ENCODE data around the gene ASAP3.

Gene ASAP3

GRCh38 chr1:23446661-23447310, 37.2 kb downstream of the ASAP3 start:
- TF ChIP-seq, protein P1, sequence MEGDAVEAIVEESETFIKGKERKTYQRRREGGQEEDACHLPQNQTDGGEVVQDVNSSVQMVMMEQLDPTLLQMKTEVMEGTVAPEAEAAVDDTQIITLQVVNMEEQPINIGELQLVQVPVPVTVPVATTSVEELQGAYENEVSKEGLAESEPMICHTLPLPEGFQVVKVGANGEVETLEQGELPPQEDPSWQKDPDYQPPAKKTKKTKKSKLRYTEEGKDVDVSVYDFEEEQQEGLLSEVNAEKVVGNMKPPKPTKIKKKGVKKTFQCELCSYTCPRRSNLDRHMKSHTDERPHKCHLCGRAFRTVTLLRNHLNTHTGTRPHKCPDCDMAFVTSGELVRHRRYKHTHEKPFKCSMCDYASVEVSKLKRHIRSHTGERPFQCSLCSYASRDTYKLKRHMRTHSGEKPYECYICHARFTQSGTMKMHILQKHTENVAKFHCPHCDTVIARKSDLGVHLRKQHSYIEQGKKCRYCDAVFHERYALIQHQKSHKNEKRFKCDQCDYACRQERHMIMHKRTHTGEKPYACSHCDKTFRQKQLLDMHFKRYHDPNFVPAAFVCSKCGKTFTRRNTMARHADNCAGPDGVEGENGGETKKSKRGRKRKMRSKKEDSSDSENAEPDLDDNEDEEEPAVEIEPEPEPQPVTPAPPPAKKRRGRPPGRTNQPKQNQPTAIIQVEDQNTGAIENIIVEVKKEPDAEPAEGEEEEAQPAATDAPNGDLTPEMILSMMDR (IDR thresholded peaks at IDR 0.05; ENCODE audit: low read depth, low read length), result no peak
- DNase-seq (ENCODE audit: extremely low read depth, low read depth), result no peak

DNA sequence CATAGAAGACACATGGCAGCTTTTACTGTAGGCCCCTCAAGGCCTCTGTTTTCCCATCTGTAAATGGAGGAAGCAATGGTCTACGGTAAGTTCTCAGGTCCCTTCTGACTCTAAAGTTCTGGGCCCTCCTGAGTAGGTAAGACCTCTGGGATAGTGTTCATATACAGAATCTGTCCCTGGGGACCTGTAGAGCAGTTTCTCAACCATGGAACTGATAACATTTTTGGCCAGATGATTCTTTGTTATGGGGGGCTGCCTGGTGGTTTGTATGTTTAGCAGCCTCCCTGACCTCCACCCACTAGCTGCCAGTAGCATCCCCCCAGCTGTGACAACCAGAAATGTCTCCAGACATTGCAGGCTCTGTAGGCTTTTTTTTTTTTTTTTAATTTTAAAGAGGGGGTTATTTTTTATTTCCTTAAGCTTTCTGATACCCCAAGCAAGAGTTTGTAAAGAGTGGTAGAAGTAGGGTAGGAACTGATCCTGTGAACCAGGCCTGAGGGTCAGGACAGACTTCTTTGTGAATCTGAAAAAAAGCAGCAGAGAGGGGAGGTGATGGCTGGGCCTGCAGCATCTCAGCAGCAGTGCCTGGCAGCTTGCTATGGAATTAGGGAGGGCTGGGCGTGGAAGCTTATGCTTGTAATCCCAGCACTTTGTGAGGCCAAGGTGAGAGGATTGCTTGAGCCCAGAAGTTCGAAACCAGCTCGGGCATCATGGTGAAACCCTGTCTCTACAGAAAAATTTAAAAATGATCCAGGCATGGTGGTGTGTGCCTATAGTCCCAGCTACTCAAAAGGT, 39.2 kb downstream of the ASAP3 start:
- TF ChIP-seq, protein P1 (IDR thresholded peaks at IDR 0.05; ENCODE audit: low read depth, low read length), result no peak
- no peak for DNase-seq (ENCODE audit: extremely low read depth, low read depth)

DNA sequence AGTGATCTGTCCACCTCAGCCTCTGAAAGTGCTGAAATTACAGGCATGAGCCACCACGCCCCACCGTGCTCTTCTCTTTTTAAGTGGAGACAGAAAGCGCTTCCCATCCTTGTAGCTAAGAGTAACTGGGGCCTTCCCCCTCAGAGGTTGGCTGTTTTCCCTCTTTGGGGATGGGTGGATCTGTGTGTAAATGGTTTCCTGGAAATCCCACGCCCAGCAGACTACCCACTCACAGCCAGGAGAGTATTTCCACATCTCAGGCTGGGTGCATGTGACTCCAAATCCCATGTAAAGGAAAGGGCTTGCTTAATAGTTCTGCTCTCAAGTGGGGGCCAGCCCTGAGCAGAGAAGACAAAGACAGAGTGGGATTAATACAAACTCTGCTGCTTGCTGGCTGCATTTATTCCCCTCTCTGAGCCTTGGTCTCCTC, 39.9 kb downstream of the ASAP3 start:
- TF ChIP-seq, protein P1 (IDR thresholded peaks at IDR 0.05; ENCODE audit: low read depth, low read length), result no peak
- DNase-seq (ENCODE audit: extremely low read depth, low read depth), result peak; percentile 92

GRCh38 chr1:23442751-23443150, 41.2 kb downstream of the ASAP3 start:
- no peak for DNase-seq (ENCODE audit: extremely low read depth, low read depth)
- TF ChIP-seq, protein P1 (IDR thresholded peaks at IDR 0.05; ENCODE audit: low read depth, low read length), result no peak

- no peak for DNase-seq (ENCODE audit: extremely low read depth, low read depth)
Observed at GRCh38 chr1:23441446-23442148, 42.4 kb downstream of the ASAP3 start.

GRCh38 chr1:23438545-23438944, 45.4 kb downstream of the ASAP3 start:
- TF ChIP-seq, protein P1 (IDR thresholded peaks at IDR 0.05; ENCODE audit: low read depth, low read length), result no peak
- DNase-seq (ENCODE audit: extremely low read depth, low read depth), result no peak

More at GRCh38 chr1:23441446-23442148, 42.4 kb downstream of the ASAP3 start:
- TF ChIP-seq, protein P1 (IDR thresholded peaks at IDR 0.05; ENCODE audit: low read depth, low read length), result no peak

- TF ChIP-seq, protein P1 (IDR thresholded peaks at IDR 0.05; ENCODE audit: low read depth, low read length), result no peak
- no peak for DNase-seq (ENCODE audit: extremely low read depth, low read depth)
Observed at GRCh38 chr1:23437355-23437664, 46.7 kb downstream of the ASAP3 start.

Measured in AG09319 (cell line).